Stimulated activated CD8-positive, alpha-beta memory T cell treated with anti-CD3 and anti-CD28 coated beads, Interleukin-12 subunit alpha, Interleukin-12 subunit beta, amount 100 ng/mL, for 24 hours (primary cell): ENCODE results near the gene PIWIL4.
"Not testable (repeated sequence)": the region's sequence is repeated elsewhere in the genome, so short reads cannot be mapped to it uniquely, and the experiment has no call there.

ENCODE experiments used
- DNase-seq: peaks from one replicate; pipeline ENCODE4 v3.0.0-alpha.2; 2020; ENCODE audit errors: extremely low read depth

PIWIL4 gene

DNA sequence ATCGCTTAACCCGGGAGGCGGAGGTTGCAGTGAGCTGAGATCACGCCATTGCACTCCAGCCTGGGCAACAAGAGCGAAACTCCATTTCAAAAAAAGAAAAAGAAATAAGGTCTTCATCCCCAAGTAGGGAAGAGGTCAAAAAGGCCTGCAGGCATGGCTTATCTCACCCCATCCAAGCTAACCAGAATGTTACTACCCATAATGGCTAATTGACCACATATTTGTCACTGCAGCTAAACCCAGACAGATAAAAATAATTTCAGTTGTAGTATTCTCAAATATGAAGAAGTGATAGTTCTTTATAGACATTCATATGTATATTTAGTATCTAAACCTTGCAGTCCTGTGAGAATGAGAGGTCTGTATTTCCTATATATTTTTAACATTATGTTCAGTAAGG is 17.8 kb downstream of the PIWIL4 start:
- no peak for DNase-seq

GRCh38 chr11:94585399-94585798 is 18.2 kb downstream of the PIWIL4 start:
- no peak for DNase-seq

DNA sequence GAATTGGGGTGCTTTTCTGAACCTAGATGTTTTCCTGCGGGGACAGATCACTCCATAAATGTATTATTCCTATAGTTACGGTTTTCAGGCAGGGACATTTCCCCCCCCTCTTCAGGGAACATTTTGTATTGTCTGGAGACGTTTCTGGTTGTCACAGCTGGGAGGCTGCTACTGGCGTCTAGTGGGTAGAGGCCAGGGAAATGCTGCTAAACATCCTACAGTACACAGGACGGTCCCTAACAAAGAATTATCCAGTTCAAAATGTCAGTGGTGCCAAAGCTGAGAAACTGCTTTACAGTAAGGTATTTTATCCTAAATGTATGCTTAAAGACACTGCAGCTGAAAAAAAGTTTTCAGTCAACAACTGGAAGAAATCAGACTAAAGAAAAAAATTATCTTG is 19.4 kb downstream of the PIWIL4 start:
- no peak for DNase-seq

GRCh38 chr11:94586978-94587377 is 19.8 kb downstream of the PIWIL4 start:
- no peak for DNase-seq

DNA sequence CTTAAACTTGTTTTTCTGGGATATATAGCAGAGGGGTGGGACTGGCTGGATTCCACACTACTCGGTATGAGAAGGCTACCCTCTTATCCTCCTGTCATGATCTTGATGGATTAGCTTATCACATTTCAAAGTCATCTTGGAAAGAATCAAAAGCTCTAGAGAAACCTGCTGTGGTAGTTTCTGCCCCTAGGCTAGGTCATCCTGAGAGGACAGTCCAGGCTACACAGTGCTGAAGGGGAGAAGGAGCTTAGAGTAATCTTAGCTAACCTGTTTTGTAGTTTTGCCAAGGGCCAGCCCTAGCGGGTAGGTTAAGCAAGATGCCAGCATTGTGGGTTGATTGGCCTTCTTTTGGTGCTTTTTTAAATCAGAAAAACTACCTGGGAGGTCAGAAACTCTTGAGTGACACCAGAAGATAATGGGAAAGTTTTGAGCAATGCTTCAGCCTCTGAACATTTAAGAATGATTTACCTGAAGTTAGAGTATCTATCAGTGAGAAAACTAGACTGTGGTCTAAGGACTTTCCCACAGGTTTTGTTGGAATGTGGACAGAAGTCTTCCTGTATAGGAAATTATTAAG is 21.3 kb downstream of the PIWIL4 start:
- DNase-seq: no peak

- DNase-seq: no peak
These were observed 23.3 kb downstream of the PIWIL4 start for GRCh38 chr11:94590352-94591041.

- no peak for DNase-seq
These were observed 25.9 kb downstream of the PIWIL4 start for GRCh38 chr11:94593030-94593429.

- no peak for DNase-seq
These were observed 27.9 kb downstream of the PIWIL4 start for GRCh38 chr11:94595076-94595475.

GRCh38 chr11:94597896-94598295 is 30.7 kb downstream of the PIWIL4 start:
- DNase-seq: no peak

- no peak for DNase-seq
These were observed 32.3 kb downstream of the PIWIL4 start for GRCh38 chr11:94599510-94599909.

DNA sequence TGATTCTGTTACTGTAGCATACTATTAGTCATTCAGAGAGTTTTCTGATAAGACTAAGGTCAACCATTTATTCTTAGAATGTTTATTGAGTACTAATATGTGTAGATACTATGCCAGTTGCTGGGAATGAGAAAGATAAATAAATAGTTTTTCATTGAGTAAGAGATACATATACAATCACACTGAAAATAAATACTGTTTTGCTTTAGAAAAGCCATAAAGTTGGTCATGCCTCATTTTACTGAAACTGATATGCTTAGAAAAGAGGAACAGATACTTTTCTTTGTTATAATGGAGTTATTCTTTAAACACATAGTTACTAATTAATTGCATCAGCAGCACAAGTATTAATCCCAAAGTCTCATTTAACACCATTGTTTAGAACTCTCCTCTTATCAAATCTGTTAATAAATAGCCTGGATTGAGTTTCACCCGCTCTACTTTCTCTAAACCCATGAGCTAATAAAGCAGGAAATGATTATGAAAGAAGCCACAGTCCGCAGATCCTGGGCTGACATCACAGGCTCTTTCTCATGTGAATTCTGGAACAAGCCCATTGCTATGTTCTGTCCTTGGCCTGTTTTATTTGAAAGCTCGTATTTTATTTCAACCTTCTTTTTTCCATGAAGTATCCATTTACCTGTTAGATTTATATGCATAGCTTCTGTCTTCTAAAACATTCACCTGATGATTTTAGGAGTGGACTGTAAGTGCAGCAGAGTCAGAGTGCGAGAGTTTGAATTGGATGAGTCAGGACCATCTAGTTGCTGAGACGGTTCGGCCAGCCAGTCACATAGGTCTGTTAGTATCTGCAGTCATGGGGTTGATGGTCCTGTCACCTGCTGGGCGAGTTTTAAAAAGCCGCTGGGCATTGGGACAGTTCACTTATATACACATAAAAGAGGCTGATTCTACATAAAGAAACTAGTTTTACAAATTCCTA is 35.5 kb downstream of the PIWIL4 start:
- DNase-seq: no peak

- no peak for DNase-seq
These were observed 36.4 kb downstream of the PIWIL4 start for GRCh38 chr11:94603587-94603986.

- no peak for DNase-seq
These were observed 37.3 kb downstream of the PIWIL4 start for GRCh38 chr11:94604482-94604881.

DNA sequence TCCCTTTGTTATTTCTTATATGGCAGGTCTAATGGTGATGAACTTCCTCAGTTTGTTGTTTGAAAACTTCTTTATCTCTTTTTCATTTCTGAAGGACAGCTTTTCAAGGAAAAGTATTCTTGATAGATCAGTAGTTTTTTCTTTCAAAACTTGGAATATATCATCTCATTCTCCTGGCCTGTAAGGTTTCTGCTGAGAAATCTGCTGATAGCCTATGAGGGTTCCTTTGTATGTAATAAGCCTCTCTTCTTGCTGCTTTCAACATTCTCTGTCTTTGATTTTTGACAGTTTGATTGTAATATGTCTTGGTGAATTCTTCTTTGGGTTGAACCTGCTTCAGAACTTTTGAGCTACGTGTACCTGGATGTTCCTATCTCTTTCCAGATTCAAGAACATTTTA is 46.0 kb downstream of the PIWIL4 start:
- DNase-seq: no peak

DNA sequence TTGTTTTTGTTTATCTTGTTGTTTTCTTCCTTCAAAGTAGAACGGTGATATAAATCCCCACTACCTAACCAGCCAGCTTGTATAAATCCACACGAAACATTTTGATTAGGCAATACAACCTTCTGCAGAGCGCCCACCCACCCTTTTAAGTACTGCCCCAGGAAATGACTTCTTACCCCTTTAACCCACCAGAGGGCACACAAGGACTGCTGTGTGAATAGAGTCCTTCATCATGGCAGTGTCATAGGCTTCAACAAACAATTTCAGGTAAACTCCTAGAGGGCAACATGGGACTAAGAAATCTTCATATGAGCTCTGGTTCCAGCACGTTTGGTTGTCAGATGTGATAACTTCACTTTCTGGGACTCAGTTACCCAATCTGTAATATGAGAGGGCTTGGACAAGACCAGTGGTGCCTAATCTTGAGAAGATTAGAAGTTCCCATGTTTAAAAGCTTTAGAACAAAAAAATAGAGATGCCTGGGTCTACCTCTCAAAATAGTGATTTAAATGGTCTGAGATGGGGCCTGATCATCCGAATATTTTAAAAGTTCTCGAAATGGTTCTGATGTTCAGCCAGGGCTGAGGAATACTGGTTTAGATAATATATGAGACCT is 56.1 kb downstream of the PIWIL4 start:
- no peak for DNase-seq

DNA sequence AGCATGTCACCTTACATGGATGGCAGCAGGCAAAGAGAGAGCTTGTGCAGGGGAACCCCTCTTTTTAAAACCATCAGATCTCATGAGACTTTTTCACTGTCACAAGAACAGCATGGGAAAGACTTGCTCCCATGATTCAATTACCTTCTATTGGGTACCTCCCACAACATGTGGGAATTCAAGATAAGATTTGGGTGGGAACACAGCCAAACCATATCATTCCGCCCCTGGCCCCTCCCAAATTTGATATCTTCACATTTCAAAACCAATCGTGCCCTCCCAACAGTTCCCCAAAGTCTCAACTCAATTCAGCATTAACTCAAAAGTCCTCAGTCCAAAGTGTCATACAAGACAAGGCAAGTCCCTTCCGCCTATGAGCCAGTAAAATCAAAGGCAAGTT is 58.3 kb downstream of the PIWIL4 start:
- DNase-seq: not testable (repeated sequence)

DNA sequence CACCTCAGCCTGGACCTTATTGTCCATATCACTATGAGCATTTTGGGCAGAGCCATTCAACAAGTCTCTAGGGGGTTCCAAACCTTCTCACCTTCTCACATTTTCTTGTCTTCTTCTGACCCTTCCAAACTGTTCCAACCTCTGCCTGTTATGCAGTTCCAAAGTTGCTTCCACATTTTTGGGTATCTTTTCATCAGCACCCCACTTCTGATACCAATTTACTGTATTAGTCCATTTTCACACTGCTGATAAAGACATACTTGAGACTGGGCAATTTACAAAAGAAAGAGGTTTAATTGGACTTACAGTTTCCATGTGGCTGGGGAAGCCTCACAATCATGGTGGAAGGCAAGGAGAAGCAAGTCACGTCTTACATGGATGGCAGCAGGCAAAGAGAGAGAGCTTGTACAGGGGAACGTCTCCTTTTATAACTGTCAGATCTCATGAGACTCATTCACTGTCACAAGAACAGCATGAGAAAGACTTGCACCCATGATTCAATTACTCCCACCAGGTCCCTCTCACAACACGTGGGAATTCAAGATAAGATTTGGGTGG is 59.9 kb downstream of the PIWIL4 start:
- not testable (repeated sequence) for DNase-seq

GRCh38 chr11:94629741-94630140 is 62.6 kb downstream of the PIWIL4 start:
- no peak for DNase-seq

- DNase-seq: no peak
These were observed 63.1 kb downstream of the PIWIL4 start for GRCh38 chr11:94630221-94630620.

- no peak for DNase-seq
These were observed 65.2 kb downstream of the PIWIL4 start for GRCh38 chr11:94632356-94632755.

DNA sequence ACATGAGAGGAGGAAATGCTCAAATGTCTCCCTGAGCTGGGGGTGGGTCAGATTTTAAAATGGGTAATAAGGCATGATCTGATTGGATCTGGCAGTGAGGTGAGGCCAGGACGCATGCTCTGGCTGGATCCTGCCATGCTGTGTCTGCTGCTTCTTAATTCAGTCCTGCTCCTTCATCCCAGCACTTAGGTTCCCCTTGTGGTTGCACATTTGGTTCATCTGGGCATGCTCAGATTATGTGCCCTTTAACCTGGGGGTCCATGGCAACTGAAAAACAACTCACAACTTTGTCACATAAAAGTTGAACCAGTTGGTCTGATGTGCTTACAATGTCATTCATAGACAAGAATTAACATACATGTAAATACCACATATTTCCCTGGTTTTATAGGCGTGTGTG is 67.9 kb downstream of the PIWIL4 start:
- DNase-seq: no peak

DNA sequence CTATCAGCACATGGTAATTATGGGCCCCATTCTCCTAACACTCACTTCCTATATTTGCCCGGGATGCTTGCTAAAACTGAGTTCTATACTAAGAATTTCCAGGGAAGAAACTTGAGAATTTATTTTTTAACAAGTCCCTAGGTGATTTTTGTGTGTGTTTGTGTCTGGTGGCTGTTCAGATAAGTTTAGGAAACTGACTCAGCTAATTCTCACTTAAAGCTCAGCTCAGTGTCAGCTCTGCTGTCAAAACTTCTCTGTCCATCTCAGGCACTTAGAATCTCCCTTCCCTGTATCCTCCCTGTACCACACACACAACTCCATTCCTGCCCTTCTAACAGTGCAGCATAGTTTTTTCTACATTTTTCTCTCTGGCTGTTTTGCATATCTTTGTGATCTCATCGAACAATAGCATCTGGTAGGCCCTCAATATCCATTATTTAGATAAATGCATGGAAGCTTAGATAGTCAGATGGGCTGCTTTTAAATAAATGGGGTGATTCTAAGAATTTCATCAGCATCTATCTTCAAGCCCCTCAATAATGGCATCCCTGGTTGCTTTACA is 69.3 kb downstream of the PIWIL4 start:
- DNase-seq: no peak
